PC-9 (cell line): ENCODE measurements around the gene ATP2B3.

Source experiments
- EZH2 ChIP-seq: fragments of 200-600 bp; sonication (generic); IDR thresholded peaks from 2 replicates; pipeline ENCODE4 v1.8.0; 2017; ENCODE audit warnings: antibody characterized with exemption, low read depth
- TF ChIP-seq, protein P1 (sequence below): fragments of 200-600 bp; sonication (generic); conservative IDR thresholded peaks from 2 replicates; pipeline ENCODE4 v1.6.1; 2017; ENCODE audit warnings: mixed run types, antibody characterized with exemption, mild to moderate bottlenecking, moderate library complexity

- TF ChIP-seq, protein P1, sequence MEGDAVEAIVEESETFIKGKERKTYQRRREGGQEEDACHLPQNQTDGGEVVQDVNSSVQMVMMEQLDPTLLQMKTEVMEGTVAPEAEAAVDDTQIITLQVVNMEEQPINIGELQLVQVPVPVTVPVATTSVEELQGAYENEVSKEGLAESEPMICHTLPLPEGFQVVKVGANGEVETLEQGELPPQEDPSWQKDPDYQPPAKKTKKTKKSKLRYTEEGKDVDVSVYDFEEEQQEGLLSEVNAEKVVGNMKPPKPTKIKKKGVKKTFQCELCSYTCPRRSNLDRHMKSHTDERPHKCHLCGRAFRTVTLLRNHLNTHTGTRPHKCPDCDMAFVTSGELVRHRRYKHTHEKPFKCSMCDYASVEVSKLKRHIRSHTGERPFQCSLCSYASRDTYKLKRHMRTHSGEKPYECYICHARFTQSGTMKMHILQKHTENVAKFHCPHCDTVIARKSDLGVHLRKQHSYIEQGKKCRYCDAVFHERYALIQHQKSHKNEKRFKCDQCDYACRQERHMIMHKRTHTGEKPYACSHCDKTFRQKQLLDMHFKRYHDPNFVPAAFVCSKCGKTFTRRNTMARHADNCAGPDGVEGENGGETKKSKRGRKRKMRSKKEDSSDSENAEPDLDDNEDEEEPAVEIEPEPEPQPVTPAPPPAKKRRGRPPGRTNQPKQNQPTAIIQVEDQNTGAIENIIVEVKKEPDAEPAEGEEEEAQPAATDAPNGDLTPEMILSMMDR = no peak
- no peak for TF ChIP-seq EZH2
Observed at GRCh38 chrX:153524234-153524633, 6.8 kb downstream of the ATP2B3 start.
